ENCODE results near the gene DCAF10. TPM values are rescaled to one million over a fixed set of nuclear protein-coding genes. Genes with fewer than 3 reads are reported as not detected.

Gene DCAF10
- polyA plus RNA-seq, 3 donors = 12.4 to 17.2 (median 14.7) TPM

DNA sequence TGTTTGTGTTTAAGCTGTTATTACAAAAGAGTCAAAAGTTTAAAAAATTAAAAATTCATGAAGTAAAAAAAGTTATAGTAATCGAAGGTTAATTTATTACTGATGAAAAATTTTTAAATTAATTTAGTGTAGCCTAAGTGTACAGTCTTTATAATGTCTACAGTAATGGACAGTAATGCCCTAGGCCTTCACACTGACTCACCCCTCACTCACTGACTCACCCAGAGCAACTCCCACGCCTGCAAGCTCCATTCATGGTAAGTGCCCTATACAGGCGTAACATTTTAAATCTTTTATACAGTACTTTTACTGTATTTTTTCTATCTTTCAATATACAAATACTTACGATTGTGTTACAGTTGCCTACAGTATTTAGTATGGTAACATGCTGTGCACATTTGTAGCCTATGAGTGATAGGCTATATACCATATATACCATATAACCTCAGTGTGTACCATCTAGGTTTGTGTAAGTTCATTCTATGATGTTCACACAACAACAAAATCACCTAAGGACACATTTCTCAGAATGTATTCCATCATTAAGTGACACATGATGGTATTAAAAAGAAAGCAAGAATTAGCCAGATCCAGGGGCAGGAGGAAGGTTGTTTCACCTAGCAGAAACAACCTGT lies 40.1 kb downstream of the DCAF10 start:
- DNase-seq = no peak
- no peak for TF ChIP-seq CTCF (IDR thresholded peaks at IDR 0.05)
- Histone ChIP-seq H3K9ac (ENCODE audit: insufficient read depth, low read length, poor library complexity, severe bottlenecking) (no peak overlapping the region), H3K27me3 (ENCODE audit: control insufficient read depth in 2 of 2, insufficient read depth in 2 of 2, low read length in 2 of 2) (no peaks in the 10 kb centered on the region), H3K4me2 (replicated peaks; ENCODE audit: extremely low read depth, low read length, poor library complexity, severe bottlenecking) (no peak overlapping the region), H4K20me1 (ENCODE audit: insufficient read depth, low read length) (no peaks in the 10 kb centered on the region), H3K79me2 (ENCODE audit: insufficient read depth, low read length) (no peaks in the 10 kb centered on the region), H3K36me3 (replicated peaks in 1 of 2; ENCODE audit: control insufficient read depth in 1 of 2, insufficient read depth in 2 of 2, low read length in 2 of 2) (peaks cover 13 to 64% of the 10 kb centered on the region in 2 donors), H3K4me1 (ENCODE audit: control insufficient read depth in 1 of 2, insufficient read depth in 2 of 2, low read length in 2 of 2) (no peaks in the 10 kb centered on the region), H2AFZ (ENCODE audit: insufficient read depth, low read depth, low read length, poor library complexity, severe bottlenecking) (no peak overlapping the region), H3K27ac (ENCODE audit: low read depth in 1 of 2, low read length in 2 of 2) (no peak overlapping the region), H3K4me3 (replicated peaks in 1 of 3; ENCODE audit: low read depth in 2 of 3, low read length in 3 of 3) (no peak overlapping the region), H3K9me3 (replicated peaks in 1 of 2; ENCODE audit: control insufficient read depth in 1 of 2, insufficient read depth in 1 of 2, low read length in 2 of 2) (no peaks in the 10 kb centered on the region)
- peaks cover 0 to 1% (median 0%) of the 10 kb centered on the region in 3 donors for H3K27me3 Mint-ChIP-seq (ENCODE audit: low read depth in 3 of 3)
- no peaks in the 10 kb centered on the region for H3K9me3 Mint-ChIP-seq
- WGBS (ENCODE audit: insufficient coverage) = no CpG with 5 or more reads among the region's 4 CpGs
- no peak overlapping the region for H3K27ac Mint-ChIP-seq
- no peak overlapping the region for H3K4me3 Mint-ChIP-seq
- H3K36me3 Mint-ChIP-seq = peaks cover 40 to 50% of the 10 kb centered on the region in 2 donors
- no peaks in the 10 kb centered on the region for H3K4me1 Mint-ChIP-seq
- intact Hi-C loops (cut with micrococcal nuclease) = no loop called here

- Mint-ChIP-seq H3K4me1 (no peaks in the 10 kb centered on the region), H3K9me3 (no peaks in the 10 kb centered on the region), H3K36me3 (peaks cover 18 to 40% of the 10 kb centered on the region in 2 donors), H3K27me3 (ENCODE audit: low read depth in 3 of 3) (no peaks in the 10 kb centered on the region), H3K4me3 (no peak overlapping the region), H3K27ac (no peak overlapping the region)
- Histone ChIP-seq H2AFZ (ENCODE audit: insufficient read depth, low read depth, low read length, poor library complexity, severe bottlenecking) (no peak overlapping the region), H3K9ac (ENCODE audit: insufficient read depth, low read length, poor library complexity, severe bottlenecking) (no peak overlapping the region), H3K4me1 (ENCODE audit: control insufficient read depth in 1 of 2, insufficient read depth in 2 of 2, low read length in 2 of 2) (no peaks in the 10 kb centered on the region), H3K9me3 (replicated peaks in 1 of 2; ENCODE audit: control insufficient read depth in 1 of 2, insufficient read depth in 1 of 2, low read length in 2 of 2) (no peaks in the 10 kb centered on the region), H3K4me2 (replicated peaks; ENCODE audit: extremely low read depth, low read length, poor library complexity, severe bottlenecking) (no peak overlapping the region), H3K27ac (ENCODE audit: low read depth in 1 of 2, low read length in 2 of 2) (no peak overlapping the region), H4K20me1 (ENCODE audit: insufficient read depth, low read length) (no peaks in the 10 kb centered on the region), H3K27me3 (ENCODE audit: control insufficient read depth in 2 of 2, insufficient read depth in 2 of 2, low read length in 2 of 2) (no peaks in the 10 kb centered on the region), H3K79me2 (ENCODE audit: insufficient read depth, low read length) (no peaks in the 10 kb centered on the region), H3K4me3 (replicated peaks in 1 of 3; ENCODE audit: low read depth in 2 of 3, low read length in 3 of 3) (no peak overlapping the region), H3K36me3 (replicated peaks in 1 of 2; ENCODE audit: control insufficient read depth in 1 of 2, insufficient read depth in 2 of 2, low read length in 2 of 2) (peaks cover 21 to 53% of the 10 kb centered on the region in 2 donors)
- WGBS (ENCODE audit: insufficient coverage) = 100% methylated on average over 1 of the region's 2 CpGs
- intact Hi-C loops (cut with micrococcal nuclease) = no loop called here
- DNase-seq = no peak
- no peak for TF ChIP-seq CTCF (IDR thresholded peaks at IDR 0.05)
Measured at GRCh38 chr9:37852222-37852621, 51.6 kb downstream of the DCAF10 start.
